ENCODE results near the gene NALCN.

- TF ChIP-seq CTCF (conservative IDR thresholded peaks at IDR 0.05; ENCODE audit: low read depth, low read length) = no peak
- TF ChIP-seq EZH2 (IDR thresholded peaks at IDR 0.05; ENCODE audit: borderline replicate concordance, low read depth, low read length, poor library complexity, severe bottlenecking) = no peak
Measured at GRCh38 chr13:101231751-101232428, 184.4 kb downstream of the NALCN start.
